CD14-positive monocyte (primary cell): Measurements from ENCODE around the gene A4GALT. TPM values are rescaled to one million over a fixed set of nuclear protein-coding genes. Genes with fewer than 3 reads are reported as not detected.

ENCODE experiments used
- DNase-seq, 3 donors: peaks; one replicate each; pipeline ENCODE4 v3.0.0-alpha.2; 2011 to 2022
- H2AFZ ChIP-seq: 2 replicates; pipeline ENCODE4 v1.6.0; 2012; ENCODE audit warnings: mild to moderate bottlenecking, low read depth, low read length, inconsistent platforms; ENCODE audit not compliant: insufficient read depth, poor library complexity, severe bottlenecking
- H3K27ac ChIP-seq, 2 donors: 1 replicate in 1 of 2; 2 replicates in 1 of 2; pipeline ENCODE4 v1.5.1; 2012 to 2013; ENCODE audit warnings: low read length in 2 of 2, control low read depth in 1 of 2, inconsistent platforms in 1 of 2, low read depth in 1 of 2, mild to moderate bottlenecking in 1 of 2
- H3K27me3 ChIP-seq, 2 donors: one replicate each; pipeline versions ENCODE4 v1.6.0 to v1.6.1; 2011 to 2013; ENCODE audit warnings: low read length in 2 of 2; ENCODE audit not compliant: control insufficient read depth in 2 of 2, insufficient read depth in 2 of 2
- H3K36me3 ChIP-seq, 2 donors: replicated peaks in 1 of 2; 1 replicate in 1 of 2; 2 replicates in 1 of 2; pipeline versions ENCODE4 v1.5.1 to v1.6.1; 2012 to 2013; ENCODE audit warnings: low read length in 2 of 2, control low read depth in 1 of 2, inconsistent platforms in 1 of 2, mild to moderate bottlenecking in 1 of 2; ENCODE audit not compliant: insufficient read depth in 2 of 2, control insufficient read depth in 1 of 2
- H3K4me1 ChIP-seq, 2 donors: 1 replicate in 1 of 2; 2 replicates in 1 of 2; pipeline versions ENCODE4 v1.5.1 to v1.6.1; 2012 to 2013; ENCODE audit warnings: low read length in 2 of 2, control low read depth in 1 of 2, inconsistent platforms in 1 of 2, mild to moderate bottlenecking in 1 of 2, moderate library complexity in 1 of 2; ENCODE audit not compliant: insufficient read depth in 2 of 2, control insufficient read depth in 1 of 2
- H3K4me2 ChIP-seq: replicated peaks from 2 replicates; pipeline ENCODE3; 2012; ENCODE audit warnings: low read length, moderate library complexity, mild to moderate bottlenecking; ENCODE audit not compliant: poor library complexity, severe bottlenecking; ENCODE audit errors: extremely low read depth
- H3K4me3 ChIP-seq, 3 experiments: fragments of 200-600 bp in 1 of 3; sonication (generic) in 1 of 3; replicated peaks in 1 of 3; 1 replicate in 2 of 3; 2 replicates in 1 of 3; pipeline ENCODE4 v1.5.1; 2011 to 2013; ENCODE audit warnings: low read length in 3 of 3, mild to moderate bottlenecking in 3 of 3, control low read depth in 2 of 3, low read depth in 2 of 3, inconsistent platforms in 1 of 3, moderate library complexity in 1 of 3
- H3K79me2 ChIP-seq: 2 replicates; pipeline ENCODE4 v1.6.0; 2012; ENCODE audit warnings: mild to moderate bottlenecking, control low read depth, inconsistent platforms, low read length, moderate library complexity; ENCODE audit not compliant: insufficient read depth
- H3K9ac ChIP-seq: 2 replicates; pipeline ENCODE4 v1.6.0; 2017; ENCODE audit warnings: low read length, mild to moderate bottlenecking; ENCODE audit not compliant: insufficient read depth, poor library complexity, severe bottlenecking
- H3K9me3 ChIP-seq, 2 donors: replicated peaks in 1 of 2; 1 replicate in 1 of 2; 2 replicates in 1 of 2; pipeline versions ENCODE4 v1.5.1 to v1.6.1; 2012 to 2013; ENCODE audit warnings: low read length in 2 of 2, control low read depth in 1 of 2; ENCODE audit not compliant: control insufficient read depth in 1 of 2, insufficient read depth in 1 of 2
- H4K20me1 ChIP-seq: 2 replicates; pipeline ENCODE4 v1.6.0; 2012; ENCODE audit warnings: mild to moderate bottlenecking, low read length, control low read depth, moderate library complexity; ENCODE audit not compliant: insufficient read depth
- H3K27ac Mint-ChIP-seq, 7 donors: one replicate each; pipeline ENCODE4 v1.8.0; 2020; ENCODE audit warnings: mild to moderate bottlenecking in 7 of 7, mixed read lengths in 7 of 7, moderate library complexity in 6 of 7, inconsistent platforms in 2 of 7
- H3K27me3 Mint-ChIP-seq, 3 donors: one replicate each; pipeline ENCODE4 v1.8.0; 2021 to 2022; ENCODE audit warnings: low read depth in 3 of 3, mild to moderate bottlenecking in 3 of 3, mixed read lengths in 3 of 3, moderate library complexity in 3 of 3, inconsistent platforms in 1 of 3
- H3K36me3 Mint-ChIP-seq, 2 donors: one replicate each; pipeline ENCODE4 v1.8.0; 2020; ENCODE audit warnings: mixed read lengths in 2 of 2, inconsistent platforms in 1 of 2, mild to moderate bottlenecking in 1 of 2
- H3K4me1 Mint-ChIP-seq: one replicate; pipeline ENCODE4 v1.8.0; 2020; ENCODE audit warnings: mild to moderate bottlenecking, mixed read lengths
- H3K4me3 Mint-ChIP-seq, 2 donors: one replicate each; pipeline ENCODE4 v1.8.0; 2020; ENCODE audit warnings: mild to moderate bottlenecking in 2 of 2, mixed read lengths in 2 of 2, moderate library complexity in 1 of 2
- H3K9me3 Mint-ChIP-seq, 7 donors: one replicate each; pipeline ENCODE4 v1.8.0; 2020 to 2022; ENCODE audit warnings: mixed read lengths in 7 of 7, mild to moderate bottlenecking in 6 of 7, moderate library complexity in 6 of 7, inconsistent platforms in 2 of 7
- WGBS: methylation state at CpG from one replicate; pipeline ENCODE4 v1.1.5; 2013; ENCODE audit warnings: missing lambda C conversion rate; ENCODE audit not compliant: insufficient coverage; 5-methylcytosine and 5-hydroxymethylcytosine counted together
- intact Hi-C, 2 donors: fragments of 100-400 bp; cut with micrococcal nuclease; formaldehyde crosslinking; loops; one replicate each; pipeline versions ENCODE4 v1.15.0 to v1.15.1; 2023
- polyA plus RNA-seq, 3 donors: library from polyadenylated mRNA; depleted of rRNA in 1 of 3; unstranded in 2 of 3; stranded (reverse) in 1 of 3; fragments of 300-500 nt in 2 of 3; fragments of >200 nt in 1 of 3; fragmentation: Illumina TruSeq in 2 of 3; gene quantifications; 1 replicate in 2 of 3; 2 replicates in 1 of 3; pipeline ENCODE4 v1.2.3, GENCODE V29; 2012 to 2021
- TF ChIP-seq, protein P1 (sequence below): fragments of 200-600 bp; IDR thresholded peaks from one replicate; pipeline ENCODE4 v1.8.0; 2022; ENCODE audit warnings: antibody characterized with exemption, mild to moderate bottlenecking

A4GALT gene
- polyA plus RNA-seq, 3 donors, result not detected

DNA sequence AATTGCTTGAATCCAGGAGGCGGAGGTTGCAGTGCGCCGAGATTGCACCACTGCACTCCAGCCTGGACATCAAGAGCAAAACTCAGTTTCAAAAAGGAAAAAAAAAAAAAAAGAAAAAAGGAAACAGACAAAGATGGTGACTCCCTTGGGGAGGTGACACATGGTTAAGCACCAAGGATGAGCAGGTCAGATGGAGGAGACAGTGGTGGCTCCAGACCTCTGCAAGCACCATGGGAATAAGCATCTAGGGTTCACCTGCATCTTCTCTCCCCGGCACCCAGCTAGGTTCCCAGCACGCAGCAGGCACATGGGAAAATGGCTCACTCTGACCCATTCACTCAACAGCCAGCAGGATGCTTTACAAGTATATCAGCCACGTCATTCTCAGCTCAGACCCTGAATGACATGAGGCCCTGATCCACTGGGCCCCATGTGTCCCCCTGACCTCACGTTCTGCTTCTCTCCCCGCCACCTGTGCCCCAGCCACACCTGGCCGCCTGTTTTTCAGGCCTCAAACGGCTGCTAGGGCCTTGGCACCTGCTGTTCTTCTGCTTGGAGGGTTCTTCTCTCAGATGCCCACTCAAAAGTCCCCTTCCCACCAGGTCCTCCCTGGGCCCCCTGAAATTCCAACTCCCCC, 24.2 kb downstream of the A4GALT start:
- Histone ChIP-seq H3K9ac (no peak overlapping the region), H3K27ac (no peak overlapping the region), H3K27me3 (no peaks in the 10 kb centered on the region), H4K20me1 (no peaks in the 10 kb centered on the region), H3K4me1 (peaks cover 0 to 3% of the 10 kb centered on the region in 2 donors), H3K79me2 (no peaks in the 10 kb centered on the region), H3K36me3 (no peaks in the 10 kb centered on the region), H2AFZ (no peak overlapping the region), H3K4me3 (no peak overlapping the region), H3K4me2 (no peak overlapping the region), H3K9me3 (no peaks in the 10 kb centered on the region)
- Mint-ChIP-seq H3K4me3 (no peak overlapping the region), H3K27ac (no peak overlapping the region), H3K27me3 (peaks cover 4 to 8% (median 7%) of the 10 kb centered on the region in 3 donors), H3K9me3 (no peaks in the 10 kb centered on the region), H3K36me3 (no peaks in the 10 kb centered on the region), H3K4me1 (peaks cover 6% of the 10 kb centered on the region)
- intact Hi-C loops, result no loop called here
- DNase-seq, result no peak
- TF ChIP-seq, protein P1, sequence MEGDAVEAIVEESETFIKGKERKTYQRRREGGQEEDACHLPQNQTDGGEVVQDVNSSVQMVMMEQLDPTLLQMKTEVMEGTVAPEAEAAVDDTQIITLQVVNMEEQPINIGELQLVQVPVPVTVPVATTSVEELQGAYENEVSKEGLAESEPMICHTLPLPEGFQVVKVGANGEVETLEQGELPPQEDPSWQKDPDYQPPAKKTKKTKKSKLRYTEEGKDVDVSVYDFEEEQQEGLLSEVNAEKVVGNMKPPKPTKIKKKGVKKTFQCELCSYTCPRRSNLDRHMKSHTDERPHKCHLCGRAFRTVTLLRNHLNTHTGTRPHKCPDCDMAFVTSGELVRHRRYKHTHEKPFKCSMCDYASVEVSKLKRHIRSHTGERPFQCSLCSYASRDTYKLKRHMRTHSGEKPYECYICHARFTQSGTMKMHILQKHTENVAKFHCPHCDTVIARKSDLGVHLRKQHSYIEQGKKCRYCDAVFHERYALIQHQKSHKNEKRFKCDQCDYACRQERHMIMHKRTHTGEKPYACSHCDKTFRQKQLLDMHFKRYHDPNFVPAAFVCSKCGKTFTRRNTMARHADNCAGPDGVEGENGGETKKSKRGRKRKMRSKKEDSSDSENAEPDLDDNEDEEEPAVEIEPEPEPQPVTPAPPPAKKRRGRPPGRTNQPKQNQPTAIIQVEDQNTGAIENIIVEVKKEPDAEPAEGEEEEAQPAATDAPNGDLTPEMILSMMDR, result no peak
- 86% methylated on average over 7 of the region's 10 CpGs for WGBS

DNA sequence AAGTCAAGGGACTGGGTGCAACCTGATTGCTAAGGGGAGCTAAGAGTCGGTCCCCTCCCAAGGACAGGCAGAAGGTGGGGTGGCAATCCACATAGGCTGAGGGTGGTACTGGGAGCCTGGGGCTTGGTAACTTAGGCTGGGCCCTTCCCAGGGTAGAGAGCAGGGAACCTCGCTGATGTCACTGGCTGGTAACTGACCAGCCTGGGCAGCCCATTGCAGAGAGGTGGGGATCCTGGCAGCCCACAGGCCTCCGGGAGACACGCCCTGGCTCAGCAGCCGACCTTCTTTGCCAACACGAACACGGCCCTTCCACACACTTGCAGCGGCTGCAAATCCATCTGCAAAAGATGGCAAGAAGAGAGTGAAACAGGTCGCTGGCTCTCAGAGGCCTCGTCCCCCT, 25.4 kb downstream of the A4GALT start:
- DNase-seq, result no peak
- no peaks in the 10 kb centered on the region for H3K9me3 Mint-ChIP-seq
- Histone ChIP-seq H3K9me3 (no peaks in the 10 kb centered on the region), H3K4me3 (no peak overlapping the region), H3K4me1 (peaks cover 0 to 3% of the 10 kb centered on the region in 2 donors), H3K9ac (no peak overlapping the region), H3K79me2 (no peaks in the 10 kb centered on the region), H3K4me2 (no peak overlapping the region), H3K27me3 (no peaks in the 10 kb centered on the region), H3K36me3 (no peaks in the 10 kb centered on the region), H3K27ac (no peak overlapping the region), H4K20me1 (no peaks in the 10 kb centered on the region), H2AFZ (no peak overlapping the region)
- no peak overlapping the region for H3K27ac Mint-ChIP-seq
- peaks cover 5 to 7% (median 5%) of the 10 kb centered on the region in 3 donors for H3K27me3 Mint-ChIP-seq
- H3K4me1 Mint-ChIP-seq, result peaks cover 6% of the 10 kb centered on the region
- intact Hi-C loops, result no loop called here
- H3K4me3 Mint-ChIP-seq, result no peak overlapping the region
- no peaks in the 10 kb centered on the region for H3K36me3 Mint-ChIP-seq
- 97% methylated on average over 10 of the region's 10 CpGs for WGBS
- TF ChIP-seq, protein P1, result no peak
